ENCODE data around the gene GNA12.

GRCh38 chr7:2803342-2803692 lies 40.8 kb downstream of the GNA12 start:
- TF ChIP-seq, protein P1, sequence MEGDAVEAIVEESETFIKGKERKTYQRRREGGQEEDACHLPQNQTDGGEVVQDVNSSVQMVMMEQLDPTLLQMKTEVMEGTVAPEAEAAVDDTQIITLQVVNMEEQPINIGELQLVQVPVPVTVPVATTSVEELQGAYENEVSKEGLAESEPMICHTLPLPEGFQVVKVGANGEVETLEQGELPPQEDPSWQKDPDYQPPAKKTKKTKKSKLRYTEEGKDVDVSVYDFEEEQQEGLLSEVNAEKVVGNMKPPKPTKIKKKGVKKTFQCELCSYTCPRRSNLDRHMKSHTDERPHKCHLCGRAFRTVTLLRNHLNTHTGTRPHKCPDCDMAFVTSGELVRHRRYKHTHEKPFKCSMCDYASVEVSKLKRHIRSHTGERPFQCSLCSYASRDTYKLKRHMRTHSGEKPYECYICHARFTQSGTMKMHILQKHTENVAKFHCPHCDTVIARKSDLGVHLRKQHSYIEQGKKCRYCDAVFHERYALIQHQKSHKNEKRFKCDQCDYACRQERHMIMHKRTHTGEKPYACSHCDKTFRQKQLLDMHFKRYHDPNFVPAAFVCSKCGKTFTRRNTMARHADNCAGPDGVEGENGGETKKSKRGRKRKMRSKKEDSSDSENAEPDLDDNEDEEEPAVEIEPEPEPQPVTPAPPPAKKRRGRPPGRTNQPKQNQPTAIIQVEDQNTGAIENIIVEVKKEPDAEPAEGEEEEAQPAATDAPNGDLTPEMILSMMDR (IDR thresholded peaks at IDR 0.05), result no peak
- TF ChIP-seq POLR2A (IDR thresholded peaks at IDR 0.05), result no peak

All from adrenal gland (tissue), 5 donors.